HG03196 (cell line): ENCODE measurements around the gene MANSC4.

ENCODE experiments used
- ATAC-seq: cut with Tn5 transposase; IDR thresholded peaks from one replicate; pipeline ENCODE4 v1.9.1; 2021; ENCODE audit not compliant: unreplicated experiment

The MANSC4 gene

DNA sequence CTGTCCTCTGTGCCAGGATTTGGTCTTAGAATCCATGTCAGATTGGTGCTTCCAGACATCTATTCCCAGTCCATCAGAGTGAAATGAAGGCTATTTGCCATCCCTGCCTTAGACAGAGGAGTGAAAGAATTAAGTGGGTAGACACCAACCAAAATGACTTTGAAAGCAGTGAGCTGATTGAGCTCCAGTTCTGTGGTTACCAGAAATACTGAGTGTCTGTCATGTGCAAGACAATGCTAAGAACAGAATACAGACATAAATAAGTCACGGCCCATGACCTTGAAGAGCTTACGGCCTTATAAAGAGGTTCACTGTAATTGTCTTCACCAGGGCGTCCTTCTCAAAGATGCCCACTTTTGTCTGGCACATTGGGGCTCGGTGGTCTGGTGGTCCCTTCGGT lies 21.6 kb upstream of the MANSC4 start:
- ATAC-seq = no peak

DNA sequence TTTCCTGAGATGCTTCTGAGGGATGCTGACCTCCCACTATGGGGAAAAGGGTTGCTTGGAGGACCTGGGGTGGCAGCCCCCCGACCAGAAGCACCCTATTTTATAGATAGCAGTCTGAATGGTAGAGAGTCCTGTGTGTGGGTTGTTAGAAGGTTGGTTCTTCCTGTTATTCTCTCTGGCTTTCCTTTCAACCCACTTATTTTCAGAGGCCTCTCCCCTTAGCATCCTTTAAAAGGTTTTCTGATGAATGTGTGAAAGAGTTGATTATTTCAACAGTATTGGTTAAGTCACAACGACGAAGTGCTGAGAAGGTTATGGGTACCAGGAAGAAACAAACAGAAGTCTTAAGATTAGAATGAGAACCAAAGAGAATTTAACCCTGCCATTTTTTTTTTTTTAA lies 20.8 kb upstream of the MANSC4 start:
- ATAC-seq = no peak

DNA sequence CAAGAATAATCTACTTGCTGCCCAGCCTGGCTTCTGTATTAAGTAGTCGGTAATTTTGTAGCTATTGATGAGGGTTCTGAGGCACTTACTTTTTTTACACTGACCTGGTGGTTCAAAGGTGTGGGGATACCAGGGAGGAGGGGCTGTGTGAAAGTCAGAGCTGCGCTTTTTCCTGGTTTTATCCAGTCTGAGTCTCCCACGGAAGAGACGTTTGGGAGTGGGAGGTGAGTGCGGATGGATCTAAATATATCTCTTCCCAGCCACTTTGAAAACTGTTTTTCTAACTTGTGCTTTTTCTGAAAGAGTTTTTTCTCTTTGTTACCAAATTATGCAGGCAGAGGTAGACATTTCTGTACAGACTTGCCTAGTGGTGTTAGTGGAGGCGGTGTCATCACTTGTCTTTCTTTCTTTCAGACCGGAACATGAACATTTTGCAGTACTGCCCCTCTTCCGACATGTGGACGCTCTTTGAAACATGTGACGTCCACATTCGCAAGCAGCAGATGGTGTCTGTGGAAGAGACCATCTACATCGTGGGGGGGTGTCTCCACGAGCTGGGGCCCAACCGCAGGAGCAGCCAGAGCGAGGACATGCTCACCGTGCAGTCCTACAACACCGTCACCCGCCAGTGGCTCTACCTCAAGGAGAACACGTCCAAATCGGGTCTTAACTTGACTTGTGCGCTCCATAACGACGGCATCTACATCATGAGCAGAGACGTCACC lies 17.4 kb upstream of the MANSC4 start:
- ATAC-seq = no peak

DNA sequence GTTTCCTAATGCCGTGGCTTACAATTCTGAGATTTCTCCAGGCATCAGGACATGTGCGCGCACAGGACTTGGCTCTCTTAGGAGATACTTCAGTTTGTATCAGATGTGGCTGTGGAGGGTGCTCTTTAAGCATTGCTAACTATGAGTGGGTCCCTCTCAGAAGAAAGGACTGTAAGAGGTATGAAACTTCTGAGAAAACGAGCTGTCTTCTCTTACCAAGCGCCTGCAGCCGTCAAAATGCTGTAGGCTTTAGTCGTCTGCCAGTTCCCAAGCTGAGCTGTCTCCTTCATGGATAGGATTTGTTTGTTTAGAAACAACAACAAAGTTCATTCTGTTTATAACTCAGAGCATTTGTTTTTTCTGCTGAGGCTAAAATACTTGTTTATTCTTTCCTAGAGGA lies 16.1 kb upstream of the MANSC4 start:
- ATAC-seq = no peak

DNA sequence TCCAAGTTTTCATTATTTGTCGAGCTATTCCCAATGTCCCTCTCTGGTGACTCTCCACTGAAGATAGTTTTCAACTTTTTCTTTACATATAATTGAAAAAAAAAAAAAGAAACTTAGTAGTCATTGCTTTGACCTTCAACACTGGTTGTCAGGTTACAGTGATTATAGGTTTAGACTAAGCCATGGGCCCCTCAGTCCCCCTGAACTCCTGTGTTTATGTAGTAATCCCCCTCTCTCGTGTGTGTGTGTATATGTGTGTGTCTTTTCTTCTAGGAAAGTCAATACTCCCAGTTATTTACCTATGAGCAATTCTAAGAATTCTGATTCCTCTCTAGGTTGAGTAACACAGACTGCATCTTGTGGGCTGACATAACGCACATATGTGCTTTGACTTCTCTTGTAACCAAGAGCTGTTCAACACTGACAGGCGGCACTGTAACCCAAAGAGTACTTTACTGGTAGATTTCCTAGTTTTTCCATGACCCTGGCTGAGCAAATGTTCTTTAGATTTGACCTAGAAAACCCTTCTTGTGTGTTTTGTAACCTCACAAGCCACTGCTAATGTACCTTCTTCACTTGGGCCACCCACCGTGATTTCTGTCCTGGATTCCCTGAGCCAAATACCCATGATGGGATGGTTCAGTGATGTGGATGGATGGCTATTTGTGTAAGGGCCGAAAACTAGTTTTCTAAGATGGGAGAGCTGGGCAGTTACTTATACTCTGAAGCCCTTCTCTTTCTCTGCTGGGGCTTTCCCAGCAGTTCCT lies 15.0 kb upstream of the MANSC4 start:
- ATAC-seq = no peak

DNA sequence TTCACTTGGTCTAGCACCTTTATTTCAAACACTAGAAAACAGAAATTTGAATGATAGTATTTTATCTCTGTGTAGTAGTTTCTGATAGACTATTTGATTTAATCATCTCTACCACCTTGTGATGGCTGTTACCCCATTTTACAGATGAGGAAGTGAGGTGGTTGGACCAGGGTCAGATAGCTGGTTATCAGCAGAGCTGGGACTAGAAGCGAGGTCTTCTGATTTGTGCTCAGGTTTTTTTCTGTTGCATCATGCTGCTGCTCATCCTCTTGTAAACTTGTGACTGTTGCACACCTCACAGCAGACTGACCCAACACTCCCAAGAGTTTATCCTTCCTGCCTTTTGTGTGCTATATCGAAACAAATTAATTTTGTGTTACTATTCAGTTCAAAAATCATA lies 10.1 kb upstream of the MANSC4 start:
- no peak for ATAC-seq

DNA sequence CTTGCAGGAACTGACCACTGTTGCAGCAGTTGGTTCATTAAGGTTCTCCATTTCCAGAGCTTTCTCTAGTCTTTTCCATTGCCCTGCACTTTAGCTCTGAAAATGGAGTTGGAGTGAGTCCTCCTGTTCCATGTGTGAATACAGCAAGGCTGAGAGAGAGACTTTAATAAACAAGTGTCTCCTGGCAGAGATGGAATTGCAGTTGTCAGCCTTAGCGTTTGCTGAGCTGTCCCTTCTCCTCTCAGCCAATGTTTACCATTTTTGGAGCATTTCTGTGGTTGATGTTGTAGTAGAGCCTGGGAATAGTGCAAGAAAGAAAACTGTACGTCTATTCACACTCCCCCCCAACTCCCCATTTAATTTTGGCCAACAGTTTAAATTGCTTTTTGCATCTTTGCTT lies 7.5 kb upstream of the MANSC4 start:
- ATAC-seq = no peak

DNA sequence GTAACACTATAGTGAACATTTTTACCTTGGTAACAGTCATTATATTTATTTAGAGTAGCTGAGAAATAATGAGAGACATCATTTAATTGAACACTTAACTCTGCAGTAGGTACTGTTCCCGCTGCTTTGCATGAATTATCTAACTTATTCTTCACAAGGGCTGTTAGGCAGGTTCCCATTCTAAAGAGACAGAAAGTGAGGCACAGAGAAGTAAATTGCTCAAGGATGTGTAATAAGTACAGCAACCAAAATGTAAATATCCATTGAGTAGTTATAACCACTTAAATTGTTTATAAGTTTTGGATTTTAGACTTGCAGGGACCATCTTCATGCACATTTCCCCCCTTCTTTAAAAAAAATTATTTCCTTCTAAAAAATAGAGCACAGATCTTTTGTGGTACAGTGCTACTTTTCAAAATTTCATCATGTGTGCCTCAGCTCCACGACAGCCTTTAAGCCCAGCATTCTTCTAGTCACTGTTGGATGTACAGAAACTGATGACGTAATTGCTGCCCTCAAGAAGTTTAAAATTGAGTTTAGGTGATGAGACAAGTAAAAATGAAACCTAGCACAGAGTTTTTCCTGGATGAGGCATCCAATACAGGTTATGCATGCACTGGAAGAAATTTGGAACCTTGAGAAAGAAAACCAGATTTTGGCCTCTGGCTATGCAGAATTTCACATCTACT lies 6.0 kb upstream of the MANSC4 start:
- ATAC-seq = no peak

DNA sequence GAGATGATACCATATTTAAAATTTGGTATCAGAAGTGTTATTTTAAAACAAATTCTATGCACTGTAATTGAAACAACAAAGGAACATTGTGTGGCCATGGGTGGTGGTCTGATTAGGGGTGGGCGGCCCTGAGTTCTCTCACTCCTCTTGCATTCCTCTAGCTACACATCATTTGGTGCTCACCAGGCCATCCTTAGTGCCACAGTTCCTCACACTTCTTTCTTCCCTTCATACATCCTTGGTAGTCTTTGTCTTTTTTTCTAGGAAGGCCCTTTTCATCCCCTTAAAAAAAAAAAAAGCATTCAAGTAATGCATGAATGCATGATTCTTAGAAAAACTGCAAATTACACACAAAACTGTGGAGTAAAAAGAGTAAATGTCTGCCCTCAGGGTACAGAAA lies 2.4 kb upstream of the MANSC4 start:
- no peak for ATAC-seq

DNA sequence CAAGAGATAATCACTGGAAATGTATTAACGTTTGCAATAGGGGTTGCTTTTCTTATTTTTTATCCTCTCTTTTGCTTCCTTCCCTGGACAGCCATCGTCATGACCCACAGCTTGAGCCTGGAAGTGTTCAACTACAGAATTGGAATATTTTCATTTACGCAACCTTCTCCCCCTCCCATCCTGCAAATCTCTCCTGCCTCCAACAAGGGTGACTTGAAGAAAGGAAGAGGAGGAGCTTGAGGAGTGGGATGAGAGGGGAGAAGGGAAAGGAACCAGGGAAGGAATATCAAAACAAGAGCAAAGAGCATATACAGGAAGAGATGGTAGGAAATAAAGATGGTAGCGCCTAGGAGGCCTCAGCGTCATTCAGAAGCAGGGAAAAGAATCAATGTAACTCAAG lies 1.6 kb upstream of the MANSC4 start:
- no peak for ATAC-seq

DNA sequence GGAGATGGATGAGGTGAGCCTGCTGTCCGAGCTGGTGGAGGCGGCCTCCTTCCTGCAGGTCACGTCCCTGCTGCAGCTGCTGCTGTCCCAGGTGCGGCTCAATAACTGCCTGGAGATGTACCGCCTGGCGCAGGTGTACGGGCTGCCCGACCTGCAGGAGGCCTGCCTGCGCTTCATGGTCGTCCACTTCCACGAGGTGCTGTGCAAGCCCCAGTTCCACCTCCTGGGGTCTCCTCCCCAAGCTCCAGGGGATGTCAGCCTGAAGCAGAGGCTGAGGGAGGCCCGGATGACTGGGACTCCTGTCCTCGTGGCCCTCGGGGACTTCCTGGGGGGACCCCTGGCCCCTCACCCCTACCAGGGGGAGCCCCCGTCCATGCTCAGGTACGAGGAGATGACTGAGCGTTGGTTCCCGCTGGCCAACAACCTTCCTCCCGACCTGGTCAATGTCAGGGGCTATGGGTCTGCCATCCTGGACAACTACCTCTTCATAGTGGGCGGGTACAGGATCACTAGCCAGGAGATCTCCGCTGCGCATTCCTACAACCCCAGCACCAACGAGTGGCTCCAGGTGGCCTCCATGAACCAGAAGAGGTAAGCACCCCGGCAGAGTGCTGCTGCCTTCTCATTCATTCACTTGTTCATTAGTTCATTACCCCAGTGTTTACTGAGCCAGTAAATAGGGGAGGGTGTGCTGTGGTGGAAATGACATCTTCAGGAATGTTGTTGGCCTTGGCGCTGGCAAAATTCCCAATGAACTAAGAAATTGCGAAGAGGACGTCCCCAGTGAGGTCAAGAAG lies 774 bp upstream of the MANSC4 start:
- ATAC-seq = peak; percentile 28

DNA sequence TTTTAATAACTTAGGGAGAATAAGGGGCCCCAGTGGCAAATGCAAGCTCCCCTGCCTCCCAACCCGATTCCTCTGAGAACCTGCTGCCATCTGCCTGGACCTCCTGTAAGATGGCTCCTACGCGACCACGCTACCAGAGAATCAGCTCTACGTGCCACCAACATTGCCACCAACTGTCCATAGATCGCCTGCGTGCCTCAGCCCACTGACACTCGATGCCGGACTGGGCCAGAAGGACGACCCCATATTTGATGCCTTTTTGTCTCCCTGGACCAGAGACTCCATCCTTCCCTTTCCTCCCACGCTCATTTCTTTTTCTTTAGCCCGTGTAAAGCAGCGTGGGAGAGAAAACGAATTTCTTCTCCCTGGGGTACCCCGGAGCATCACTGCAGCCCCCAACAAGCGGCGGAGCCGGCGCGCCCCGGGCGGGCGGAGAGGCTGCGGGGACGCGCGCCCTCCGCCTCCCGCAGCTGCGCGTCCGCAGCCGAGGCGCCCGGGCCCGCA lies 568 bp downstream of the MANSC4 start:
- ATAC-seq = peak; percentile 4

DNA sequence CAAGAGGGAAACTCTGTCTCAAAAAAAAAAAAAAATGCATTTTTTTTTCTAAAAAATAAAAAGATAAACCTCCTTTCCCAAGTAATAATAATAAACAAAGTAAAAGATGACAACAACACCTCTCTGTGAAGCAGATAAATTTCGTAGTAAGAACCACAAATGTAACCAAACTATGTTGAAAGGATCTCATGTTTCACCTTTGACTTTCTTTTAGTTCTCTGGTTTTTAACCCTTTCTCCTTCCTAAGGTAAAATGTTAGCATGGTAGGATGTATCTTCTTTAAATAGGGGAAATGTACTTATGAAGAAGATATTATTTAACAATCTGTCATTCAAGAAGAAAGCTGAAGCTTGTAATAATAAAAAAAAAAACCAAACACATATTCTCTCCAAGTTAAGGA lies 1.8 kb downstream of the MANSC4 start:
- ATAC-seq = no peak

DNA sequence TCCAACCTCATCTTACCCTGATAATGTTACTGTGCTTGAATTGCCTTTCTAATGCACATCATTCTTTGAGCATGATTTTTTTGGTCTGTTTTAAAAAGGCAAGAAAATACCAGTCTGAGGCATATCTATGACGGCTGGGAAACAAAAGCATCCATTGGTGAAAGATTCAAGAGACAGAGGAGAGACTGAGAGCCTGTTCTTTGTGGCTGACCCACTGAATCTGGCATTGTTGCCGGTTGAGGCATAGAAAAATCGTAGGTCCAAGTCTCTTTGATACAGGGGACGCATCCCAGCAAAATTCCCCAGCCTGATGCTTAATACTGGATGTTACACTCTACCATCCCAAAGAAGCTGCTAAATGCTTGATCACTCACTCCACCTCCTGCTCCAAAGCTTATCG lies 2.9 kb downstream of the MANSC4 start:
- no peak for ATAC-seq

DNA sequence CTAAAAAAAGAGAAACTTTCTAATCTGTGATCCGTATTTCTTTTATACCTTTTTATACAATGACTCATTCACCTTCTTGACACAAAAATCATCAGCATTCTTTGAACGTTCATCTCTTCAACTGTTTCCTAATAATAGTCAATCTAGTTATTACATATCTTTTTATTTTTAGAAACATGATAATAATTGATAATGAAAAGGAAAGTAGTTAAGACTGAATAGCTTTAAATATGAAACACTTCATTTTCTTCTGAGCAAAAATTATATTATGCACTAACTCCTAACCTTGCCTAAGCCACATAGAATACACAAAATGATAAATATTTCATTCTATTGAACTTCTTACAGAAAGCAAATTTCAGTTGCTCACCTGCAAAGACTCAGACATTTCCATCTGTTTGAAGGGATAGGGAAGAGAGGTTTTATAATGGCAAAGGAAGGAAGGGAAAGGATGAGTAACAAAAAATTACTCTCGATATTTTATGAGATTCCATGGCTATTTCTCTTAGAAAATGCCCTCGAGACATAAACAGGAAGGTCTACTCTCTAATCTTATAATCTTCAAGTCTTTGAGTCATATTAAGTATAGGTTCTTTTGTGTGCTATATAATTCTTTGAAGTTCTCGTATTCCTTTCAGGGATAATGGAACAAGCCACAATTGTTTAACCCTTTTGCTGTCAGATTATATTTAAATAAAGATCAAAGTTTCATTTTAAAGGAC lies 7.5 kb downstream of the MANSC4 start:
- ATAC-seq = no peak

DNA sequence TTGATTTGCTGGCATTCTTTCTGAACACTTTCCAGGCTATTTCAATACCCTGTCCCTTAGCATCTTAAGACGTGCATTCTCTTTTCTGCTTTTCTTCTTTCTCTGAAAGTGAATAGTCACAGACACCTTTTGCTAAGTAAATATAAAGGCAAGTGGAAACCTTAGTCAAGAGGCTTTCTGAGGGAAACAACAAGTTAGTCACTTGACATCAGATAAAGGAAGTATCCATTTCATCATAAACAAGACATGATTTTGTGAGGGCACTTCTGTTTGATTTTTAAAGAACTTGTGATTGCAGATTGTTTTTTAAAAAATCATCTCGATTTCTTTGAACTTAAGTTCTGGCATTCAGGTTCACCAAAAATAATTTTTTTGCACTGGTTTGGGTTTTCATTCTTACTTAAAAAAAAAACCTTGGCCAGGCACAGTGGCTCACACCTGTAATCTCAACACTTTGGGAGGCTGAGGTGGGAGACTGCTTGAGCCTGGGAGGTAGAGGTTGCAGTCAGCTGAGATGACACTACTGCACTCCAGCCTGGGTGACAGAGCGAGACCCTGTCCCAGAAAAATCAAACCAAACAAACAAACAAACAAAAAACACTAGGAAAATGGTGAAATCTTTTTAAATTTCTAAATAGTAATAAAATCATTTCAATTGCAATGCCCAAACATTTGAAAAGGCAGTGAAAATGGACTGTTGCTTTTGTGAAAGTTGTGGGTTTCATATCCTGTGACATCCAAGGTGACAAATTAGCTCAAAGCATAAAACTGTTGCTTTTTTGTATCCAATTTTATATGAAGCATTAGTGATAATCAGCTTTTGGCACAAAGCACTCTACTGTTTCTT lies 8.3 kb downstream of the MANSC4 start:
- ATAC-seq = no peak

DNA sequence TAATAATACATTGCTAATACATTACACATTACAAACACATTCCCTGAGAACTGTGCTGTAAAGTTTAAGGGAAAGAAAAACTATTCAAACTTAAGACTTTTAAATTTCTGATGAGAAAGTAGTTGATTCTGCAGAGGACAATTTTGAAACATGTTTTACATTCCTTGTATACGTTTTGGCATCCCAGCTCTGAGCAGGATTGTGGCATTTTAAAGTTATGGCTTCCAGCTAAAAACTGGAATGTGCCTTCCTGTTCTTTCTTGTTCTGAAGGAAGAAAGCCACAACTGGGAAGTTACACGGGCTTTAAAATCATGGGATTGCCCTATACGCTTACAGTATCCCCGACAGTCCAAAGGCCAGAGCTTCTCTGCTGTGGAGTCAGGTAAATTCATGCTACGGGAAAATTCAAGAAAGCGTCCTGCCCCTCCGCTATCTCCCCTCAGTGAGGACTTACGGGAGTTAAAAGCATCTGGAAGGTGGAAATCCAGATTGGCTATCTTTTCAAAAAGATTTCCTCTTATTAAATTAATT lies 10.8 kb downstream of the MANSC4 start:
- no peak for ATAC-seq

DNA sequence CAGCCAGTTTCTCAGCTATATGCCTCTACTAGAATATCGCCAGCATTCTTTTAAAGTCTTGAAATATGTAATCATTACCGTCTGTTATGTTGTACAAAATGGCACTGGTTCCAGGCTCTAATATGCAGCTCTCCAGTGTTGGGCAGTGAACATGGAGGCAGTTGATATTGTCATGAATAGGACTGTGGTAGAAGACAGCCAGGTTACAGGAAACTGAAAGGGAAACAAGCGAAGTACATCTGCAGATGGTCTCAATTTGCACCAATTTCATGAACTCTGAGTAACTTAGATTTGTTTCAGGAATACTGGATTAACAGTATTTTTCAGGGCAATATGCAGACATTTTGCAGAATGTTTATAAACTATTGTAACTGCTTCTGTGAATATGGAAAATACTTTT lies 13.4 kb downstream of the MANSC4 start:
- no peak for ATAC-seq

DNA sequence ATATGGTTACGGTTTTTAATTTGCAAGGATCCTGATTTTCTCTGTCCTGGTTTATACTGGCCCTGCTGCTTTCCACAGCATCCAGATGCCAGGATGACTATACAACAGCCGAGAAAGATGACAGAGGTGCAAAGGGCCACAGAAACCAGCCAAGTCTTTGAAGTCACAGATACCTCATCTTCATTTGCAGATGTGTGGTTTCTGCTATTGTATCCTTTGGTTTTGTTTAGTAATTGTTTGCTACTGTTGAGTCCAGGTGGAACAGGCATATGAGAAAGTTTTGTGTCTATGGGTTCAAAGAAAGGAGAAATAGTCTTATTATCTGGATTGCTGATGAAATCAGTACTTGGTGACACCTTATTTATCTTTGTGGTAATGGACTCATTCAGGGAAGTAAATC lies 17.3 kb downstream of the MANSC4 start:
- no peak for ATAC-seq
